AG04450 (cell line): ENCODE results near the gene DMRT1. TPM values are rescaled to one million over a fixed set of nuclear protein-coding genes. Genes with fewer than 3 reads are reported as not detected.

Experiments used
- CTCF ChIA-PET: fragments of 300-600, 350-600 bp; formaldehyde crosslinking; extraction: SDS; loops from one replicate; lab custom pipeline; 2022; ENCODE audit warnings: antibody characterized with exemption, inconsistent platforms; lab: Charles Lee
- POLR2A ChIA-PET: fragments of 350-600 bp; formaldehyde crosslinking; extraction: SDS; loops from one replicate; lab custom pipeline; 2021; ENCODE audit warnings: antibody characterized with exemption, inconsistent platforms; lab: Yijun Ruan, JAX
- DNase-seq: peaks from one replicate; pipeline ENCODE4 v3.0.0-alpha.2; 2011; ENCODE audit warnings: low read depth, low spot score
- H3K27ac ChIP-seq: one replicate; pipeline ENCODE4 v1.5.1; 2012; ENCODE audit warnings: low read depth, low read length, control low read depth
- H3K27me3 ChIP-seq: one replicate; pipeline ENCODE4 v1.6.0; 2012; ENCODE audit warnings: low read length; ENCODE audit not compliant: control insufficient read depth, insufficient read depth
- H3K4me3 ChIP-seq: 2 replicates; pipeline ENCODE4 v1.5.1; 2011; ENCODE audit warnings: mild to moderate bottlenecking, low read depth, low read length, control low read depth
- H3K9me3 ChIP-seq: 2 replicates; pipeline ENCODE4 v1.5.1; 2012; ENCODE audit warnings: low read length; ENCODE audit not compliant: control insufficient read depth, insufficient read depth
- CTCF ChIP-seq: IDR thresholded peaks from 2 replicates; pipeline ENCODE4 v1.5.1; 2011; ENCODE audit warnings: low read depth, low read length, control low read depth, inconsistent platforms
- polyA plus RNA-seq: library from polyadenylated mRNA; depleted of rRNA; stranded (reverse); fragments of >200 nt; gene quantifications from 2 replicates; pipeline ENCODE4 v1.2.3, GENCODE V29; 2011

DMRT1 gene
- polyA plus RNA-seq, 1 experiment, result not detected

GRCh38 chr9:980640-981039 lies 139.1 kb downstream of the DMRT1 start:
- TF ChIP-seq CTCF, result no peak
- H3K9me3 ChIP-seq, result no peaks in the 10 kb centered on the region; the same call in 1 of the 2 replicates
- ChIA-PET POLR2A (no interaction called here), CTCF (interaction anchor here (1.8 to 4.0 kb wide), 2 partner anchors 24 to 29 kb away, joined by 7 to 15 read pairs; no protein-coding TSS in a partner anchor)
- H3K27ac ChIP-seq, result no peak overlapping the region
- peaks cover 60% of the 10 kb centered on the region for H3K27me3 ChIP-seq
- DNase-seq, result no peak
- no peak overlapping the region for H3K4me3 ChIP-seq

DNA sequence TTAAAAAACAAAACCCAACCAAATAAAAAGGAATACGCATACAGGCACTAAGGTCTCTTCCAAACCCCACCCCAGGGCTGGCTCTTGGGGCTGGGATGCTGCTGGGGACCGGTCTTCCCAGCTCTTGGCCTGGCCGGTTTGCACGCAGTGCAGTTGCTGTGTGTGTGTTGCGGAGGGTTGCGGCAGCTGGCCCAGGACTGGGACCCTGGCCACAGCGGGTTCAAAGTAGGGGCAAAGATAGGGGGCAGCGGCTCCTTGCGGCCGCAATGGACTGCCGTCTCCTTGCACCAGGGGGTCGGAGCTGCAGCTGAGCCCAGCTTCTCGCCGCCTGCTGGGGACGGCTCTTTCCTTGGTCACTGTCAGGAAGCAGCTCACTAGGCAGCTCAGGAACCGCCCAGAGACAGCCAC lies 140.0 kb downstream of the DMRT1 start:
- DNase-seq, result no peak
- Histone ChIP-seq H3K9me3 (no peaks in the 10 kb centered on the region; the same call in 1 of the 2 replicates), H3K27ac (no peak overlapping the region), H3K4me3 (no peak overlapping the region), H3K27me3 (peaks cover 53% of the 10 kb centered on the region)
- POLR2A ChIA-PET, result no interaction called here
- CTCF ChIA-PET, result interaction anchor here (1.8 to 4.0 kb wide), 2 partner anchors 23 to 28 kb away, joined by 7 to 15 read pairs; no protein-coding TSS in a partner anchor
- TF ChIP-seq CTCF, result 0 out of 2 replicates have a peak, but pooled peaks have one; percentile 1

DNA sequence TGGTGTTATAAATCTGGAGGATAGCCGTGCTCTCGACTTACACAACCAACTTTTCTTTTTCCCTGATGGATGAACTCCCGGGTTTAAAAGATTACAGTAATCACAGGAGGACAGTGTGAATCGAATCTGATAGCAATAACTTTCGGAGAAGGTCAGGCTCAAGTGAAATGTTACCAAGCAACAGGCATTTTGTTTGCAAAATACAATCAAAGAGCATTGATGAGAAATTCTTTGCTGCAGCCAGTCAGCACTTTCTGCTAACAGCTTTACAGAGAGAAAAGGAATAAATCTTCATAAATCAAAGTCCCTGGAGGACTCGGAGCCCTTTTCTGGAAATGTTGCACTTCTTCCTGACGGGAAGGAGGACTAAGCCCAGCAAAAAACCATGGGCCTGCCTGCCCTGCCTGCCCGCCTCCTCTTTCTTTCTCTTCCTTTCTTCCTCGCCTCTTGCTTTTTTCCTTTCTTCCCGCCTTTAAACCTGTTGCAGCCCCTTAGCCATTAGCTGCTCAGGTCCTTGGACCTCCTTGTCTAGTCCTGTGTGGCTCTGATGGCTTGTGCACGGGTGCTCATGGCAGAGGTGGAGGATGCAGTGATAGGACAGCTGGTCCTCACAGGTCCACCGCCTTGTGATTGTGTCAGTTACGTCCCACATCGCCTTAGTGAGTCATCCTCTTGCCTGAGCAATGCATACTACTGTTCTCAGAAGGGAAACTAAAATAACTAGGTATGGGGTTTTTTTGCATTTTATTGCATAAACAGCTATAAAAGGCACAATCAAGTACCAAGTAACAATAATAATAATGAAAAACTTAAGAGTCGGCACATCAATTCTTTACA lies 141.1 kb downstream of the DMRT1 start:
- ChIA-PET CTCF (no interaction called here), POLR2A (no interaction called here)
- DNase-seq, result no peak
- Histone ChIP-seq H3K27me3 (peaks cover 50% of the 10 kb centered on the region), H3K4me3 (no peak overlapping the region), H3K27ac (no peak overlapping the region), H3K9me3 (no peaks in the 10 kb centered on the region; the same call in 1 of the 2 replicates)
- TF ChIP-seq CTCF, result no peak

DNA sequence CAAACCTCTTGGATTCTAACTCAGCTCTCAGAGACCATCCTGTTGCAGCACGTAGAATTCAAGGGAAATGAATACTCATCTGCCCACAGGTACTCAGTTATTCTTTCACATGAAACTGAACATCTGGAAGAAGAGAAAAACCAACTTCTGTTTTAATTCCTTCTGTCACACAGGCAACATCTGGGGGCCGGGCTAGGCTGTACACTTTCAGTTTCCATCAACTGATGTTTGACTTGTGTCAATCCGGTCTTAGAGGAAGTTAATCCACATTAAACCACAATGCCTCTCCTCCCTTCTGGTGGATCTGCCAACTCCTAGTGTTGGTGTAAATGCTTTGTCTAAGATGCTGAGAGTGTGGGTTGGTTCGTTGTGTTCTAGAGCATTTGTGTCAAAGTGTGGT lies 152.5 kb downstream of the DMRT1 start:
- no peak for DNase-seq
- Histone ChIP-seq H3K4me3 (no peak overlapping the region), H3K27ac (no peak overlapping the region), H3K27me3 (no peaks in the 10 kb centered on the region), H3K9me3 (peaks cover 11% of the 10 kb centered on the region)
- no peak for TF ChIP-seq CTCF
- ChIA-PET POLR2A (no interaction called here), CTCF (interaction anchor here (0.6 to 0.9 kb wide), 2 partner anchors 11 to 15 kb away, joined by 3 read pairs; no protein-coding TSS in a partner anchor)

DNA sequence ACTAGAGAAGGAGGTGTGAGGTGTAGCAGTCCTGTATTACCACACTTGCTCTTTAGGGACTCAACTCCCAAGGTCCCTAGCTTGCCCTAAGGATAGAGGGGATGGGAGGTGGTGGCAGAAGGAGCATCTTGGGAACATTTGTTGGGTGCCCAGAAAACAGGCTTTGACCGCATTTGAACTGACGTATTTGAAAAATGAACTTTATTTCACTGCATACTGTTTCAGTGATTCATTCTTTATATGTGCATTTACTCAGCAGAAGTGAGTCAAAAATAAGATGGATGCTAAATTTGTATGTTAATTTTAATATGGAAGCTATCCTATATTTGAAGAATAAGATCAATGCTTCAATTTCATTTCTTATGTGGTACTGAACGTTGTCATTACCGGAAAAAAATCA lies 153.7 kb downstream of the DMRT1 start:
- H3K27ac ChIP-seq, result no peak overlapping the region
- TF ChIP-seq CTCF, result no peak
- ChIA-PET CTCF (no interaction called here), POLR2A (no interaction called here)
- H3K27me3 ChIP-seq, result no peaks in the 10 kb centered on the region
- H3K9me3 ChIP-seq, result peaks cover 13% of the 10 kb centered on the region
- no peak overlapping the region for H3K4me3 ChIP-seq
- DNase-seq, result no peak
